ENCODE results near the gene IYD.
A peak's percentile ranks its signal among the peaks of the same experiment; 100 is the strongest.

The IYD gene

DNA sequence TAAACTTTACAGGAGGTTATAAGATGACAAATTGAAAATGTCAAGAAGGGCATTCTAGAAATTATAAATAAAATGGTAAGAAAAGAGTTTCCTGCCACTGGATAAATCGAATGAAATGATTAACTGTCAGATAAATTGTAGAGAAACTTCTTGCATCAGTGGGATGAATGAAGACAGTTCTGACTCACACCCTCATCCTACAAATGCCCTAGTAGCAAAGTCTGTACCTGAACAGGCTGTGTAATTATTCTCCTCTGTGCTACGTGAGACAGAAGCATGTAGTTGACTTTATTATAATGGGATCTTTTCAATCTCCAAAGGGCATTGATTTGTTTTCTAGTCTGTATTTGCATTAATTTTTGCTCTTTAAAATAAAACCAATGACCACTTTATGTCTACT lies 47.3 kb downstream of the IYD start:
- TF ChIP-seq, protein P1, sequence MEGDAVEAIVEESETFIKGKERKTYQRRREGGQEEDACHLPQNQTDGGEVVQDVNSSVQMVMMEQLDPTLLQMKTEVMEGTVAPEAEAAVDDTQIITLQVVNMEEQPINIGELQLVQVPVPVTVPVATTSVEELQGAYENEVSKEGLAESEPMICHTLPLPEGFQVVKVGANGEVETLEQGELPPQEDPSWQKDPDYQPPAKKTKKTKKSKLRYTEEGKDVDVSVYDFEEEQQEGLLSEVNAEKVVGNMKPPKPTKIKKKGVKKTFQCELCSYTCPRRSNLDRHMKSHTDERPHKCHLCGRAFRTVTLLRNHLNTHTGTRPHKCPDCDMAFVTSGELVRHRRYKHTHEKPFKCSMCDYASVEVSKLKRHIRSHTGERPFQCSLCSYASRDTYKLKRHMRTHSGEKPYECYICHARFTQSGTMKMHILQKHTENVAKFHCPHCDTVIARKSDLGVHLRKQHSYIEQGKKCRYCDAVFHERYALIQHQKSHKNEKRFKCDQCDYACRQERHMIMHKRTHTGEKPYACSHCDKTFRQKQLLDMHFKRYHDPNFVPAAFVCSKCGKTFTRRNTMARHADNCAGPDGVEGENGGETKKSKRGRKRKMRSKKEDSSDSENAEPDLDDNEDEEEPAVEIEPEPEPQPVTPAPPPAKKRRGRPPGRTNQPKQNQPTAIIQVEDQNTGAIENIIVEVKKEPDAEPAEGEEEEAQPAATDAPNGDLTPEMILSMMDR (IDR thresholded peaks at IDR 0.05): no peak

DNA sequence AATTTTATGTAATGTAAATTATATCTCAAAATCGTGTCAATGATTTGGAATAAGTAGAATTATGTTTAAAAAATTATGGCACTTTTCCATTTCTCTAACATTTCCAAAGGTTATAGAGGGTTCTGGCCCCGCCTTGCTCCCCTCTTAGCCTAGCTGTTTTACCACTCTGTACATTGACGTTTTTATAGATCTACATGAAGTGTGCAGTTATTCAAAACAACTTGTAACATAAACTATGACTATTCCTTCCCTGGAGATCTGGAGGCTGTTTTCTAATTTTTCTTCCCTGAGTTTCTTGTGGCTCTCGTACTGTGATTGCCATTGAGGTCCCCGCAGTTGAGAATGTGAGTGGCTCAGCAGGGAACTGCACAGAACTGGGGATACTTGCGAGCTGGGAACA lies 48.4 kb downstream of the IYD start:
- TF ChIP-seq, protein P1 (IDR thresholded peaks at IDR 0.05): no peak

DNA sequence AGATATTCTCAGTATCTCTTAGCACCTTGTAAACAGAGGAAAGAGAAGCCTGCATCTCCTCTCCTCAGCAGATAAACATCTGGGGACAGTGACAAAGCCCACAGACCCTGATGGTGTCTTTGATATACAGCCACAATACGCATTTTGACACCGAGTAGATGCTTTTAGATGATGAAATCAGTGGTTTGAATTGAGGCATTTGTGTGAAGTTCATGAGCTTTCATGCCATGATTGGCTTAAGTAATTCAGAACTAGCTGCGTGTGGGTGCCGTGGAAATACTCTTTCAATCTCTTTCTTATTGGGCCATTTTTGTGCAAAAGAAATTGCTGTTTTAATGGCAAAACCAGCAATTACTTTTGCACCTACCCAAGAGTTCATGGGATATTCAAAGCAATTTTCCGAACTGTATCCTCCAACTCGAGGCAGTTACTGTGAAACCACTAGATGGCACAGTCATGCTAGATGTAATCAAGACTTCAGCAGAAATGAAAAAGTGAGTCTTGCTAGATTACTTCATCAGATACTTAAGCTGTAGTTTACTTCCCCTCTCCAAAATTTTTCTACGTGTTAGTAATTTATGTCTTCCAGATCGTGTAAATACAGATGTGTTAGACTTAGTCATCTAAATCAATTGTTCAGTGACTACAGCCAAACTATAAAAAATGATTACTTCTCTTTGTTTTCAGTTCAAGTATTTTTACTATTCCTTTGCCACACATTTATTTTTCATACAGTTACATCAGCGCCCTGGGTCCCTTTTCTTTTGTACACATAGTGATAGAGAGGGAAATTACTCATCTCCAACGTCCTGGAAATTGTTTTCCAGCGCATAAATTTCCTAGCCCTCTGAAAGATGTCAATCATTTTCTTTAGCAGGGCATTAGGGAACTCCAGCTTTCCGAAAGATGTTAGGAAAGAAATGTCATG lies 49.4 kb downstream of the IYD start:
- TF ChIP-seq, protein P1 (IDR thresholded peaks at IDR 0.05): peak; percentile 86

DNA sequence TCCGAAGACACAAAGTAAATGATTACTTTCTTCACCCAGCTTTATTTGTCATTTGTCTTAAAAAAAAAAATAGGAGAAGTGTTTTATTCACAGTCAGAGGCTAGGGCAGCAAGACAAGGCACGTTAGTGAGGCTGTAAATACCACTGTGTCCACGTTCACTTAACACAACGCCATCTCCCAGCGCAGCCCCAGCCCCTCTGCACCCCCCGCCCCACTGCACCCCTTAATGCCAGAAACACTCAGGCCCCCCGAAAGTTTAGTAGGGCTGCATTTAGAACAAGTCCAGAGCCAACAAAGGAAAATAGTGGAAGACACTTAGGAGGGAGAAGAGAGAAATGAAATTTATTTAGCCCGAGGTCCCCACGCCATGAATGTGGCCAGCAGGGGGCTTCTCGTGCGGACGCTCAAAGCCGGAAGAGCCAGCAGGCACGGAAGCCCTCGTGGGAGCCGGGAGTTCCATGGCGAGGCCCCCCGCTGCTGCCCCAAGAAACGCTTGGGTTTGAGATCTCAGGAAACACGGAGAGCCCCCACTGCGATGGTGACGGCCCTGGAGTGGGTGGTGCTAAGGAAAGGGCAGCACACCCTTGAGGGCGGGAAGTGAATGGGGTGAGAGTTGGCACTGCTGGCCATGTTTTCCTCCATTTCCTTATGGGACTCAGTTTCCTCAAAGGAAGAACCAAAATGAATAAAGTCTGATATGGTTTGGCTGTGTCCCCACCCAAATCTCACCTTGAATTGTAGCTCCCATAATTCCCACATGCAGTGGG lies 50.2 kb downstream of the IYD start:
- TF ChIP-seq, protein P1 (IDR thresholded peaks at IDR 0.05): peak; percentile 67

DNA sequence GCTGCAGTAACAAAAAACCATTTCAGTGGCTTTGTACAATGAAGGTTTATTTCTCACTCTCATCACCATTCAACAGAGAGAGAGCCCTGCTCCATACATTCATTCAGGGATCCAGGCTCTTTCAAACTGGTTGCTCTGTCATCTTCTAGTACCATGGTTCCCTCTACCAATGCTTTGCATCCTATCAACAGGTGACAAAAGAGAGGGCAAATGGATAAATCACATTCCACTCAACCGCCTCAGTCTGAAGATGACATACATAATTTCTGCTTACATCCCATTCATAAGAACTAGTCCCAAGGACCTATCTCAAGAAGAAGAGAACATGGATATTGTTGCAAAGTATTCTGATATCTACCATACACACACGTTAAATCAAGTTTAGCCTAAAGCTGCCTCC lies 51.6 kb downstream of the IYD start:
- TF ChIP-seq, protein P1 (IDR thresholded peaks at IDR 0.05): no peak

DNA sequence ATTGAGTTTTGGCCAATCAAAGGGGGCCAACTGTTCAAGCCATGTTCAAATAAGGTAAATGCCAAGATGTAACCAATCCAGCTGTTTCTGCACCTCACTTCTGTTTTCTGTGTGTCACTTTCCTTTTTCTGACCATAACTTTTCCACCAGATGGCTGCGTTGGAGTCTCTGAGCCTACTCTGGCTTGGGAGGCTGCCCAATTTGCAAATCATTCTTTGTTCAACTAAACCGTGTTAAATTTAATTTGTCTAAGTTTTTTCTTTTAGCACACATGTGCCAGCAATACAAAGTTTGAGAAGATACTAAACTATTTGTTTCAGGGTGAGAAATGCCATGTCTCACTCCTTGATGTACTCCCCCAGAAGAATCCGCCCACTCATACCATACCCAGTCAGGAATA lies 52.1 kb downstream of the IYD start:
- TF ChIP-seq, protein P1 (IDR thresholded peaks at IDR 0.05): no peak

DNA sequence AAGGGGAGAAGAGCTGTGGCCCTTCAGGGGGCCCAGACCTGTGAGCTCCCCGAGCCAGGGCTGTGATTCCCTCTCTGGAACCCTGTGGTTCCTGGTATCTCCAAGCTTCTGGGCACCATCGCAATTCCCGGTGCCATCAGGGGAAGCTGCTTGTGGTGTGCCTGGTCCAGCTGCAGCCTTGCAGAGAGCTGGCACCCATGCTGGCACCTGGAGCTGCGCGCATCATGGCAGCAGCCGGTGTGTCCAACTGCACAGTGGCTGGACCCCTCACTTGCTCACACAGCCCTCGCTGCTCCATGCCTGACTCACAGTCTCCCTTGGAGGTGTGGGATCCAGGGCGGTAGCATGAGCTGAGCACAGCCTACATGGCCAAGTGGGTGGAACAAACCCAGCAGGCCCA lies 56.7 kb downstream of the IYD start:
- TF ChIP-seq, protein P1 (IDR thresholded peaks at IDR 0.05): no peak

Data from LNCAP (cell line).